ENCODE results near the gene APBA3. TPM values are rescaled to one million over a fixed set of nuclear protein-coding genes. Genes with fewer than 3 reads are reported as not detected.

Gene APBA3
- total and polyA plus RNA-seq, 9 of the 15 experiments (the other 6 are each of a cell fraction or from before 2014, with no cell fraction given) = 0.10 to 29.5 (median 11.5) TPM

DNA sequence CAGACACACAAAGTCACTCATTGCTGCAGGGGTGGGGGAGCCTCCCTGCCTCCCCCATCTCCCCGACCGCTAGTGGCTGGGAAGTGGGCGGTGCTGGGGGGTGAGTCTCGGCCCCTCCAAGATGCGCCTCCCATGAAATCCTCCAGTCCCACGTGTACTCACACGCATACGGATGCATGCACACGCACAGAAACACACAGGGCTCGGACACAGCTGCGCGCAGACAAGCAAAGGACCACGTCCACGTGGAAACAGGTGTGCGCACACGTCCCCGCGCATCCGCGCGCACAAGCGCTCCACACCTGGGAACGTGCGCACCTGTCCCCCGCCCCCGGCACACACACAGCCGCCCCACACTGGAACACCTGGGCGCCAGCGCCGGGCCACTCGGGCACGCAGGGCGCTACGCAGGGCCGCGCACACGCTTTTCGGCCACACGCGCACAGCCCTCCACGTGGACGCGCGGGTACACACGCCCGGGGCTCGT lies 24.0 kb upstream of the APBA3 start (continued):
- TF ChIP-seq, protein P1, sequence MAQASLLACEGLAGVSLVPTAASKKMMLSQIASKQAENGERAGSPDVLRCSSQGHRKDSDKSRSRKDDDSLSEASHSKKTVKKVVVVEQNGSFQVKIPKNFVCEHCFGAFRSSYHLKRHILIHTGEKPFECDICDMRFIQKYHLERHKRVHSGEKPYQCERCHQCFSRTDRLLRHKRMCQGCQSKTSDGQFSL (CRISPR knock-in tag; IDR thresholded peaks at IDR 0.05) = peak; percentile 96
- TF ChIP-seq, protein P1 (tag; IDR thresholded peaks at IDR 0.05) = no peak
- TF ChIP-seq POLR2A (conservative IDR thresholded peaks at IDR 0.05) (peak; percentile 49; the same call in 1 of the 2 replicates), ZNF282 (CRISPR knock-in tag; IDR thresholded peaks at IDR 0.05) (0 out of 2 replicates have a peak, but pooled peaks have one; percentile 21), PTBP1 (IDR thresholded peaks at IDR 0.05; ENCODE audit: low read depth, low read length) (no peak), RBM34 (IDR thresholded peaks at IDR 0.05; ENCODE audit: borderline replicate concordance, insufficient read depth, low read length) (no peak), CREB1 (IDR thresholded peaks at IDR 0.05) (no peak), CREB1 (CRISPR knock-in tag; IDR thresholded peaks at IDR 0.05) (peak; percentile 36; the same call in 1 of the 2 replicates)
- TF ChIP-seq, protein P2, sequence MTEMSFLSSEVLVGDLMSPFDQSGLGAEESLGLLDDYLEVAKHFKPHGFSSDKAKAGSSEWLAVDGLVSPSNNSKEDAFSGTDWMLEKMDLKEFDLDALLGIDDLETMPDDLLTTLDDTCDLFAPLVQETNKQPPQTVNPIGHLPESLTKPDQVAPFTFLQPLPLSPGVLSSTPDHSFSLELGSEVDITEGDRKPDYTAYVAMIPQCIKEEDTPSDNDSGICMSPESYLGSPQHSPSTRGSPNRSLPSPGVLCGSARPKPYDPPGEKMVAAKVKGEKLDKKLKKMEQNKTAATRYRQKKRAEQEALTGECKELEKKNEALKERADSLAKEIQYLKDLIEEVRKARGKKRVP (CRISPR knock-in tag; IDR thresholded peaks at IDR 0.05) = peak; percentile 6; the same call in 1 of the 2 replicates
- TF ChIP-seq, protein P3, sequence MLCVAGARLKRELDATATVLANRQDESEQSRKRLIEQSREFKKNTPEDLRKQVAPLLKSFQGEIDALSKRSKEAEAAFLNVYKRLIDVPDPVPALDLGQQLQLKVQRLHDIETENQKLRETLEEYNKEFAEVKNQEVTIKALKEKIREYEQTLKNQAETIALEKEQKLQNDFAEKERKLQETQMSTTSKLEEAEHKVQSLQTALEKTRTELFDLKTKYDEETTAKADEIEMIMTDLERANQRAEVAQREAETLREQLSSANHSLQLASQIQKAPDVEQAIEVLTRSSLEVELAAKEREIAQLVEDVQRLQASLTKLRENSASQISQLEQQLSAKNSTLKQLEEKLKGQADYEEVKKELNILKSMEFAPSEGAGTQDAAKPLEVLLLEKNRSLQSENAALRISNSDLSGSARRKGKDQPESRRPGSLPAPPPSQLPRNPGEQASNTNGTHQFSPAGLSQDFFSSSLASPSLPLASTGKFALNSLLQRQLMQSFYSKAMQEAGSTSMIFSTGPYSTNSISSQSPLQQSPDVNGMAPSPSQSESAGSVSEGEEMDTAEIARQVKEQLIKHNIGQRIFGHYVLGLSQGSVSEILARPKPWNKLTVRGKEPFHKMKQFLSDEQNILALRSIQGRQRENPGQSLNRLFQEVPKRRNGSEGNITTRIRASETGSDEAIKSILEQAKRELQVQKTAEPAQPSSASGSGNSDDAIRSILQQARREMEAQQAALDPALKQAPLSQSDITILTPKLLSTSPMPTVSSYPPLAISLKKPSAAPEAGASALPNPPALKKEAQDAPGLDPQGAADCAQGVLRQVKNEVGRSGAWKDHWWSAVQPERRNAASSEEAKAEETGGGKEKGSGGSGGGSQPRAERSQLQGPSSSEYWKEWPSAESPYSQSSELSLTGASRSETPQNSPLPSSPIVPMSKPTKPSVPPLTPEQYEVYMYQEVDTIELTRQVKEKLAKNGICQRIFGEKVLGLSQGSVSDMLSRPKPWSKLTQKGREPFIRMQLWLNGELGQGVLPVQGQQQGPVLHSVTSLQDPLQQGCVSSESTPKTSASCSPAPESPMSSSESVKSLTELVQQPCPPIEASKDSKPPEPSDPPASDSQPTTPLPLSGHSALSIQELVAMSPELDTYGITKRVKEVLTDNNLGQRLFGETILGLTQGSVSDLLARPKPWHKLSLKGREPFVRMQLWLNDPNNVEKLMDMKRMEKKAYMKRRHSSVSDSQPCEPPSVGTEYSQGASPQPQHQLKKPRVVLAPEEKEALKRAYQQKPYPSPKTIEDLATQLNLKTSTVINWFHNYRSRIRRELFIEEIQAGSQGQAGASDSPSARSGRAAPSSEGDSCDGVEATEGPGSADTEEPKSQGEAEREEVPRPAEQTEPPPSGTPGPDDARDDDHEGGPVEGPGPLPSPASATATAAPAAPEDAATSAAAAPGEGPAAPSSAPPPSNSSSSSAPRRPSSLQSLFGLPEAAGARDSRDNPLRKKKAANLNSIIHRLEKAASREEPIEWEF (CRISPR knock-in tag; IDR thresholded peaks at IDR 0.05) = no peak
- TF ChIP-seq, protein P4, sequence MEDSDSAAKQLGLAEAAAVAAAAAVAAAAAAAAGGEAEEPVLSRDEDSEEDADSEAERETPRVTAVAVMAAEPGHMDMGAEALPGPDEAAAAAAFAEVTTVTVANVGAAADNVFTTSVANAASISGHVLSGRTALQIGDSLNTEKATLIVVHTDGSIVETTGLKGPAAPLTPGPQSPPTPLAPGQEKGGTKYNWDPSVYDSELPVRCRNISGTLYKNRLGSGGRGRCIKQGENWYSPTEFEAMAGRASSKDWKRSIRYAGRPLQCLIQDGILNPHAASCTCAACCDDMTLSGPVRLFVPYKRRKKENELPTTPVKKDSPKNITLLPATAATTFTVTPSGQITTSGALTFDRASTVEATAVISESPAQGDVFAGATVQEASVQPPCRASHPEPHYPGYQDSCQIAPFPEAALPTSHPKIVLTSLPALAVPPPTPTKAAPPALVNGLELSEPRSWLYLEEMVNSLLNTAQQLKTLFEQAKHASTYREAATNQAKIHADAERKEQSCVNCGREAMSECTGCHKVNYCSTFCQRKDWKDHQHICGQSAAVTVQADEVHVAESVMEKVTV (CRISPR knock-in tag; IDR thresholded peaks at IDR 0.05) = no peak
- TF ChIP-seq, protein P5, sequence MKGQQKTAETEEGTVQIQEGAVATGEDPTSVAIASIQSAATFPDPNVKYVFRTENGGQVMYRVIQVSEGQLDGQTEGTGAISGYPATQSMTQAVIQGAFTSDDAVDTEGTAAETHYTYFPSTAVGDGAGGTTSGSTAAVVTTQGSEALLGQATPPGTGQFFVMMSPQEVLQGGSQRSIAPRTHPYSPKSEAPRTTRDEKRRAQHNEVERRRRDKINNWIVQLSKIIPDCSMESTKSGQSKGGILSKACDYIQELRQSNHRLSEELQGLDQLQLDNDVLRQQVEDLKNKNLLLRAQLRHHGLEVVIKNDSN (CRISPR knock-in tag; IDR thresholded peaks at IDR 0.05) = no peak
- TF ChIP-seq, protein P6, sequence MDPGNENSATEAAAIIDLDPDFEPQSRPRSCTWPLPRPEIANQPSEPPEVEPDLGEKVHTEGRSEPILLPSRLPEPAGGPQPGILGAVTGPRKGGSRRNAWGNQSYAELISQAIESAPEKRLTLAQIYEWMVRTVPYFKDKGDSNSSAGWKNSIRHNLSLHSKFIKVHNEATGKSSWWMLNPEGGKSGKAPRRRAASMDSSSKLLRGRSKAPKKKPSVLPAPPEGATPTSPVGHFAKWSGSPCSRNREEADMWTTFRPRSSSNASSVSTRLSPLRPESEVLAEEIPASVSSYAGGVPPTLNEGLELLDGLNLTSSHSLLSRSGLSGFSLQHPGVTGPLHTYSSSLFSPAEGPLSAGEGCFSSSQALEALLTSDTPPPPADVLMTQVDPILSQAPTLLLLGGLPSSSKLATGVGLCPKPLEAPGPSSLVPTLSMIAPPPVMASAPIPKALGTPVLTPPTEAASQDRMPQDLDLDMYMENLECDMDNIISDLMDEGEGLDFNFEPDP (CRISPR knock-in tag; IDR thresholded peaks at IDR 0.05) = no peak
